Vagina (tissue), 2 donors: ENCODE results near the gene ARHGAP8. TPM values are rescaled to one million over a fixed set of nuclear protein-coding genes. Genes with fewer than 3 reads are reported as not detected.

Source experiments
- DNase-seq, 2 donors: peaks; one replicate each; pipeline ENCODE4 v3.0.0-alpha.2; 2017; ENCODE audit errors: extremely low spot score in 2 of 2
- H3K27ac ChIP-seq: fragments of 200-600 bp; sonication (generic); one replicate; pipeline ENCODE4 v1.5.1; 2019
- H3K27me3 ChIP-seq: fragments of 200-600 bp; sonication (generic); one replicate; pipeline ENCODE4 v1.5.1; 2019
- H3K36me3 ChIP-seq, 2 donors: fragments of 200-600 bp; sonication (generic); one replicate each; pipeline ENCODE4 v1.5.1; 2017 to 2019
- H3K4me1 ChIP-seq: fragments of 200-600 bp; sonication (generic); one replicate; pipeline ENCODE4 v1.5.1; 2019
- H3K4me3 ChIP-seq, 2 donors: fragments of 200-600 bp; sonication (generic); 1 replicate in 1 of 2; 2 replicates in 1 of 2; pipeline ENCODE4 v1.5.1; 2016 to 2019
- H3K9me3 ChIP-seq: fragments of 200-600 bp; sonication (generic); one replicate; pipeline ENCODE4 v1.5.1; 2019
- CTCF ChIP-seq, 3 experiments: fragments of 450-650 bp in 2 of 3; fragments of 200-600 bp in 1 of 3; sonication (generic) in 1 of 3; IDR thresholded peaks; one replicate each; pipeline ENCODE4 v1.5.1; 2017 to 2019; ENCODE audit warnings: antibody characterized with exemption in 3 of 3, mild to moderate bottlenecking in 2 of 3, moderate library complexity in 2 of 3
- POLR2A ChIP-seq, 2 donors: fragments of 450-650 bp; IDR thresholded peaks; one replicate each; pipeline ENCODE4 v1.6.1; 2017; ENCODE audit warnings: antibody characterized with exemption in 2 of 2, mild to moderate bottlenecking in 2 of 2, moderate library complexity in 2 of 2
- POLR2AphosphoS5 ChIP-seq, 2 donors: sonication (generic); formaldehyde crosslinking; IDR thresholded peaks; one replicate each; pipeline ENCODE4 v1.9.0; 2017; ENCODE audit warnings: antibody characterized with exemption in 2 of 2, mild to moderate bottlenecking in 2 of 2, low read depth in 1 of 2; ENCODE audit not compliant: insufficient read depth in 1 of 2
- intact Hi-C: fragments of 100-400 bp; cut with DNase I; formaldehyde crosslinking; loops from one replicate; pipeline ENCODE4 v1.15.1; 2023
- total RNA-seq: library from RNA; depleted of rRNA; stranded (reverse); fragments of >200 nt; gene quantifications from one replicate; pipeline ENCODE4 v1.2.3, GENCODE V29; 2016

The ARHGAP8 gene
- total RNA-seq, 1 donor from 2014 or later, result 9.3 TPM

- Histone ChIP-seq H3K4me1 (no peaks in the 10 kb centered on the region), H3K27ac (no peak overlapping the region), H3K9me3 (no peaks in the 10 kb centered on the region), H3K27me3 (no peaks in the 10 kb centered on the region), H3K36me3 (no peaks in the 10 kb centered on the region), H3K4me3 (no peak overlapping the region)
- TF ChIP-seq POLR2A (IDR thresholded peaks at IDR 0.05) (no peak), POLR2AphosphoS5 (IDR thresholded peaks at IDR 0.05; ENCODE audit: insufficient read depth in 1 of 2, low read depth in 1 of 2) (no peak), CTCF (IDR thresholded peaks at IDR 0.05) (no peak)
- intact Hi-C loops, result no loop called here
- DNase-seq, result no peak
These were observed 58.8 kb downstream of the ARHGAP8 start for GRCh38 chr22:44811141-44811540.

DNA sequence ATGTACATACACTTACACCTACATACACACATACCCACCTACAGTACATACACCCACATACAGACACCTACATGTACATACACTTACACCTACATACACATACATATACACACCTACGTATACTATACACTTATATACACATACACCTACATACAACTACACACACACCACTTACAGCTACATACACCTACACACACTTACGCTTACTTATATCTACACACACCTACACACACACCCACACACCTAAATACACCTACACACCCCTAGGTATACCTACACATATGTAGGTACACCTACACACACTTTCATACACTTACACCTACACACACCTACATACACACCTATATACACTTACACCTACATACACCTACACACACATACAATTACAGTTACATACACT lies 61.0 kb downstream of the ARHGAP8 start:
- Histone ChIP-seq H3K4me3 (no peak overlapping the region), H3K4me1 (no peaks in the 10 kb centered on the region), H3K36me3 (no peaks in the 10 kb centered on the region), H3K27me3 (no peaks in the 10 kb centered on the region), H3K27ac (no peak overlapping the region), H3K9me3 (no peaks in the 10 kb centered on the region)
- intact Hi-C loops, result no loop called here
- DNase-seq, result no peak
- TF ChIP-seq CTCF (IDR thresholded peaks at IDR 0.05) (no peak), POLR2AphosphoS5 (IDR thresholded peaks at IDR 0.05; ENCODE audit: insufficient read depth in 1 of 2, low read depth in 1 of 2) (no peak), POLR2A (IDR thresholded peaks at IDR 0.05) (no peak)

GRCh38 chr22:44814266-44815098 lies 62.1 kb downstream of the ARHGAP8 start:
- DNase-seq, result no peak
- H3K36me3 ChIP-seq, result no peaks in the 10 kb centered on the region
- no peak for TF ChIP-seq CTCF (IDR thresholded peaks at IDR 0.05)
- TF ChIP-seq POLR2A (IDR thresholded peaks at IDR 0.05), result no peak
- TF ChIP-seq POLR2AphosphoS5 (IDR thresholded peaks at IDR 0.05; ENCODE audit: insufficient read depth in 1 of 2, low read depth in 1 of 2), result no peak
- no peaks in the 10 kb centered on the region for H3K4me1 ChIP-seq
- H3K27ac ChIP-seq, result no peak overlapping the region
- intact Hi-C loops, result no loop called here
- no peaks in the 10 kb centered on the region for H3K9me3 ChIP-seq
- no peak overlapping the region for H3K4me3 ChIP-seq
- no peaks in the 10 kb centered on the region for H3K27me3 ChIP-seq

DNA sequence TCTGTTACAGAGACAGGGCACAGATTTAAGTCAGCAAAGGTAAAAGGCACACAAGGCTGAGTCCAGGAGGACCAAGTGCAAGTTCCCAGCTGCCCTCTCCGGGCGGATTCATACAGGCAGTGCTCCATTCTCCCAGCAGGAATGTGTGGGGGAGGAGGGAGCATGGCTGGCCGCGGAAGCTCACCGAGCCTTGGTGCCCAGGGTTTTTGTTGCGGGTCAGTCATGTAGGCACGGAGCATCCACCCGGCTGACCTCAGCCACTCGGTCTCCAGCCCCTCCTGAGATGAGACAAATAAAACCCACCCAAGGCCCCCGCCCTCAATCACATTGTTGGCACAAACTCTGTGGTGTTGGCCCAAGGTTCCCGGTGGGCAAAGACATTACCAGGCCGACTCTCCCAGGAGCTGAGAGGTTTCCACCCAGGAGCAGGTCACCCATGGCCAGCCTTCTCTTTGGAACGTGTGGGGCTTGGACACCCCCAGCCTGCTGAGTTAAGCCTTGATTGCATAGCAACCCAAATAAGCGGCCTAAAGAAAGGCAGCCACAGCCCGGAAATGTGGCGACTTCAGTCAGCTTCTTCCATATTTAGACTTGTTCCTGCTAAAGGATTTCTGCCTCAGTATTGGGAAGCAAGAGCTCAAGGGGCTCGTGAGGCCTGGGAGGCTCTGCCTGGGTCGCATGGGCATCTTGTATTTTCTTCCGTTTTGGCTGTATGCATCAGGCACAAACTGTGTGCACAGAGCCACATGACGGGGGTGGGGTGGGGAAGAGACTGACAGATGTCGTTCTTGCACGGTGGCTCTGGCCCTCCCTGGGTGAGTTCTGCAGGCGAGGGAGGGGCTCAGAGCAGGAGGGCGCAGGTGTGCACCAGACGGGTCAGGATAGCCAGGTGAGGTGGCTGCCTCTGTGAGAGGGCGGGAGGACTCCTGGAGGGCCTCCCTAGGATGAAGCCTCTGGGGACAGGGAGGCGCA lies 63.0 kb downstream of the ARHGAP8 start:
- intact Hi-C loops, result no loop called here
- H3K4me3 ChIP-seq, result no peak overlapping the region
- DNase-seq, result no peak
- no peaks in the 10 kb centered on the region for H3K27me3 ChIP-seq
- H3K27ac ChIP-seq, result no peak overlapping the region
- H3K36me3 ChIP-seq, result no peaks in the 10 kb centered on the region
- H3K9me3 ChIP-seq, result no peaks in the 10 kb centered on the region
- no peaks in the 10 kb centered on the region for H3K4me1 ChIP-seq
- no peak for TF ChIP-seq POLR2AphosphoS5 (IDR thresholded peaks at IDR 0.05; ENCODE audit: insufficient read depth in 1 of 2, low read depth in 1 of 2)
- no peak for TF ChIP-seq CTCF (IDR thresholded peaks at IDR 0.05)
- no peak for TF ChIP-seq POLR2A (IDR thresholded peaks at IDR 0.05)
